HG03354 (cell line): ENCODE measurements around the gene SENP3.
A peak's percentile ranks its signal among the peaks of the same experiment; 100 is the strongest.

ENCODE experiments used
- ATAC-seq: cut with Tn5 transposase; IDR thresholded peaks from one replicate; pipeline ENCODE4 v1.9.1; 2021; ENCODE audit warnings: mild to moderate bottlenecking; ENCODE audit not compliant: unreplicated experiment, poor library complexity, severe bottlenecking

Gene SENP3

GRCh38 chr17:7561589-7562207 is at the start of gene SENP3:
Gene SENP3, plus strand, starts transcription at chr17:7561919. Its CDS starts 1,158 bp downstream, at chr17:7563077.
- peak; percentile 58 for ATAC-seq

- no peak for ATAC-seq
Measured at GRCh38 chr17:7512105-7512504, 49.6 kb upstream of the SENP3 start.

GRCh38 chr17:7512824-7513540 is 48.7 kb upstream of the SENP3 start:
- no peak for ATAC-seq

GRCh38 chr17:7513850-7514419 is 47.8 kb upstream of the SENP3 start:
- ATAC-seq, result no peak

- ATAC-seq, result no peak
Measured at GRCh38 chr17:7515911-7516610, 45.7 kb upstream of the SENP3 start.

GRCh38 chr17:7523033-7523432 is 38.7 kb upstream of the SENP3 start:
- no peak for ATAC-seq

GRCh38 chr17:7528842-7529241 is 32.9 kb upstream of the SENP3 start:
- no peak for ATAC-seq

GRCh38 chr17:7530023-7530900 is 31.5 kb upstream of the SENP3 start:
- ATAC-seq, result no peak

- no peak for ATAC-seq
Measured at GRCh38 chr17:7538050-7538449, 23.7 kb upstream of the SENP3 start.

- ATAC-seq, result no peak
Measured at GRCh38 chr17:7538891-7539545, 22.7 kb upstream of the SENP3 start.

- no peak for ATAC-seq
Measured at GRCh38 chr17:7541074-7541621, 20.6 kb upstream of the SENP3 start.

- ATAC-seq, result no peak
Measured at GRCh38 chr17:7544911-7545310, 16.8 kb upstream of the SENP3 start.

GRCh38 chr17:7548585-7549400 is 12.9 kb upstream of the SENP3 start, which contains the start of gene TNFSF12:
Gene TNFSF12, plus strand, starts transcription at chr17:7549058. Its CDS starts 96 bp downstream, at chr17:7549154.
- ATAC-seq, result no peak

GRCh38 chr17:7549401-7550055 is 12.2 kb upstream of the SENP3 start:
- no peak for ATAC-seq

- ATAC-seq, result no peak
Measured at GRCh38 chr17:7550344-7550743, 11.4 kb upstream of the SENP3 start.

GRCh38 chr17:7551396-7551795 is 10.3 kb upstream of the SENP3 start:
- ATAC-seq, result no peak

GRCh38 chr17:7552621-7553051 is 9.1 kb upstream of the SENP3 start:
- ATAC-seq, result peak; percentile 71
